GM18870 (cell line): ENCODE data around the gene RNF38.
"Not testable (repeated sequence)": the region's sequence is repeated elsewhere in the genome, so short reads cannot be mapped to it uniquely, and the experiment has no call there.

Experiments
- ATAC-seq: cut with Tn5 transposase; IDR thresholded peaks from one replicate; pipeline ENCODE4 v1.9.1; 2021; ENCODE audit warnings: moderate library complexity; ENCODE audit not compliant: unreplicated experiment

RNF38 gene

DNA sequence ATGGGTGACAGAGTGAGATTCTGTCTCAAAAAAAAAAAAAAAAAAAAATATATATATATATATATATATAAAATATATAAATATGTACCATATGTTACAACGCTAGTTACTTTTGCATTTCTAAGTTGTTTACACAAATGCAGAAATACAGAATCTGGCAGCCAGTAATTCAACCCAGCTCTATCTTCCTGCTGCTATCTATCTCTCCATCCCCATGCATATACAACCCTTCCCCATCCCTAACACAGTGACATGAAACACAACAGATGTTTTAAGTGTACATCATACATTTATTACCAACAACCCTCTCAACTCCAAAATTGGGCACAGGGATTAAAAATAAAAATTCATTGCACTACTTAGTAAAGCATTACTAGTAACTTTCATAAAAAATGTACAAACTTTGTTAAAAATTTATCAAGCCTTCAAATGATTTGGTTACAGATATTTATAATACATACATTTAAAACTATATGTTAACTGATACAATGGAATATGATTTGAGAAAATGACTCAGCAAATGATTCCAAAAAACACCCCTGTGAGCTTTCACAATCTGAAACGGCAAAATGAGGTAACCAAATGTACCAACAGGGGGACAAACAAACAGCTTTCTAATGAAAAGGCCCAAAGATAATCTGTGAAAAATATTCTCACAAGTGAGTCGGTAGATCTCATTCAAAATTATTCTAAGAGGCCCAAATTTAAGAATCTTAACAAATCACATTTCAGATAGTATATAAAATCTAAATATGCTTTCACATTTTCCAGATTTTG lies 63.8 kb downstream of the RNF38 start:
- ATAC-seq = no peak

DNA sequence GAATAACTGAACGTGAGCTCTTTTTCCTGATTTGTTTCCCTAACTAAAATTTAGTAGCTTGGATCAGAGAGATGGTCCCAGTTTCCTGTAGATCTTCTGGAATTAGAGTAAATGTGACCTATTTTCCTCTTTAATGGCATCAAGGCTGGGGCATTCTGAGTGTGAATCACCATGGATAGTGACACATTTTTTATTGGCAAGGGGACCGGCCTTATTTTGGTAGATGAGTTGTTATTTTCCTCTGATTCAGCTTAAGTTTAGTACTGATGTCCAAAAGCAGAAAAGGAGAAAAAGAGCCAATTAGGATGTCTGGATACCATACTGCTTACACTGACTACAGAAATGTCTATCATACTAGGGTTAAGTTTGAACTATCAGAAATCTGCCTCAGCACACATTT lies 68.1 kb downstream of the RNF38 start:
- no peak for ATAC-seq

DNA sequence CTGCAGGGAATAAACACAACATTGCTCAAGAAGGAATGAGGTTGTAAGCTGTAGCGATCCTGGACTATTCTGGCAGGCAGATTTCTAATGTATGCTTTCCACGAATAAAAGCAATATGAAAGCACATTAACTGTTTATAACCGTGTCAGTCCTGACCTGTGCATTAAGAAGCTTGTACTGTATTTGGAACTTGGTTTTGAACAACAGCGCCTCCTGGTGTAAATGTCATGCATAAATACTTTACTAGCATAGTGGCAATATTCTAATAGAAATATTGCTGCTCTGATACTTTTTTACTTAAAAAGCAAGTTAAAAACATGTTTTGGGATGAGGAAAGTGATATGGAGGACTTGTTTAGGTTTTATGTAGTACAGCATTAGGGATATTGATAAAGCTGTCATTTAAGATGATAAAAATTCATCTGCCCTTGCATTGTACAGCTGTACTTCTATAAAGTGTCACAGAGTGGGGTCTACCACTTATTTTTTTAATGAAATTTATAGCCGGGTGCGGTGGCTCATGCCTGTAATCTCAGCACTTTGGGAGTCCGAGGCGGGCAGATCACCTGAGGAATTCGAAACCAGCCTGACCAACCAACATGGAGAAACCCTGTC lies 71.2 kb downstream of the RNF38 start:
- ATAC-seq = no peak

GRCh38 chr9:36325081-36325828 lies 74.8 kb downstream of the RNF38 start:
- no peak for ATAC-seq

DNA sequence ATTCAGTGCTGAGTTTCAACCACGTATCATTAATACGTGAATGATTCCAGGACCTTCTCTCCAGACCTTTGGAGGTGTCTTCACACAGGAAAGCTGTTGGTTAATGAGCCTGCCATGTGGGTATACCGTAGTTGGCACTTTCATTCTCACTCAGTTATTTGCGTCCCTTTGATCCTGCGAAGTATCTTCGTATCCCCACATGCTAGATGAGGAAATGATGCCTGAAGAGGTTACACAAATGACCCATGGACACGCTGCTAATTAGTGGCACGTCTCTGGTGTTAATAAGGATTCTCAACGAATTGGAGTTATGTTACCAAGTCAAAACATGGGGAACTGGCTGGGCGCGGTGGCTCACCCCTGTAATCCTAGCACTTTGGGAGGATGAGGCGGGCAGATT lies 76.1 kb downstream of the RNF38 start:
- no peak for ATAC-seq

DNA sequence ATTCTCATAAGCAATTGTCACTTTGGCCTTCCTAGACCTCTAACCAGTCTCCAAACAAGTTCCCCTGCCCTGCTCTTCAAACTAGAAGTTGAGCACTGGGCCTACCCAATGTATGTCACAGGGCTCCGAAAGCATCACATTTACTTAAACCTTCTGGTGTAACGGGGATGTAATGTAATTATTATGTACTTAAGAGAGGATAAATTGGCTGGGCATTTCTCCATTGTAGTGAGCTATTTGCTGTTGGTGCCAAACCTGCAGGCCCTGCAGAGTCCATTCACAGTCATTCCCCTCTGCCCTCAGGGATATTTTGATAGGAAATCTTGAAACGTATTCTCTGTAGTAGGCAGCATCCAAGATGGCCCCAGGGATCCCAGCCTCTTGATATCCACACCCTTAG lies 77.6 kb downstream of the RNF38 start:
- no peak for ATAC-seq

- ATAC-seq = not testable (repeated sequence)
These were observed 78.2 kb downstream of the RNF38 start for GRCh38 chr9:36321903-36322302.

GRCh38 chr9:36320466-36320865 lies 79.6 kb downstream of the RNF38 start:
- no peak for ATAC-seq

- no peak for ATAC-seq
These were observed 80.3 kb downstream of the RNF38 start for GRCh38 chr9:36319806-36320205.

DNA sequence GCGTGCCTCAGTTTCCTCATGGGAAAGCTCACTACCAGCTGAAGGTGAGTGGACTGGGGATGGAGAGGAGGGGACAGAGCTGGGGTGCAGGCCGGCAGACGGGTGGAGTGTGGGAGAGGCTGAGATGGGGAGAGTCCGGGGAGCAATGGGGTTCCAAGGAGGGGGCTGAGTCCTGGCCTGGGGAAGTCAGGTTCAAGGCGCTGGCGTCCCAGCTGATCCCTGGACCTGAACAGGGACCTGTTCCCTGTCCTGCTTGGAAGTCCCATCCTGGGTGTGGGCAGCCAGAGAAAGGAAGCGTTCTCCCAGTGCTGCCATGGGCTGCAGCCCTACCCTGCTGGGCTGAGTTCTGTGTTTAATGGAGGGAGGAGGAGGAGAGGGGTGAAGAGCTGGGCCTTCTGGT lies 80.9 kb downstream of the RNF38 start:
- ATAC-seq = no peak

DNA sequence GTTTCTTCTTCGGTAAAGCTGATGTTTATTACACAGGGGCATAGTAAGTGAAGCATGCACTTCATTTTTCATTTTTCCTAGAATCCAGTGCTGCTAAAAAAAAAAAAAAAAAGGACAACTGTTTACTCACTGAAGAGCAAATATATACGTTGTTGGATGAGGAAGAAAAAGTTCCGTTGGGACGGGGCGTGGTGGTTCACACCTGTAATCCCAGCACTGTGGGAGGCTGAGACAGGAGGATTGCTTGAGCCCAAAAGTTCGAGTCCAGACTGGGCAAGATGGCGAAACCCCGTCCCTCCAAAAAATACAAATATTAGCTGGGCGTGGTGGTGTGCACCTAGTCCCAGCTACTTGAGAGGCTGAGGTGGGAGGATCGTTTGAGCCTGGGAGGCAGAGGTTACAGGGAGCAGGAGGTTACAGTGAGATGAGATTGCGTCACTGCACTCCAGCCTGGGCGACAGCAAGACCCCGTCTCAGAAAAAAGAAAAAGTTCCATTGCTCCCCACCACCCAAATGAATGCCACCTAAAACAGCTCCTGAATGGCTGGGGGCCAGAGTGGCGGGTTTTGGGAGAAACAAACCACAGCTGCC lies 81.8 kb downstream of the RNF38 start:
- ATAC-seq = no peak

GRCh38 chr9:36317766-36318165 lies 82.3 kb downstream of the RNF38 start:
- ATAC-seq = no peak

DNA sequence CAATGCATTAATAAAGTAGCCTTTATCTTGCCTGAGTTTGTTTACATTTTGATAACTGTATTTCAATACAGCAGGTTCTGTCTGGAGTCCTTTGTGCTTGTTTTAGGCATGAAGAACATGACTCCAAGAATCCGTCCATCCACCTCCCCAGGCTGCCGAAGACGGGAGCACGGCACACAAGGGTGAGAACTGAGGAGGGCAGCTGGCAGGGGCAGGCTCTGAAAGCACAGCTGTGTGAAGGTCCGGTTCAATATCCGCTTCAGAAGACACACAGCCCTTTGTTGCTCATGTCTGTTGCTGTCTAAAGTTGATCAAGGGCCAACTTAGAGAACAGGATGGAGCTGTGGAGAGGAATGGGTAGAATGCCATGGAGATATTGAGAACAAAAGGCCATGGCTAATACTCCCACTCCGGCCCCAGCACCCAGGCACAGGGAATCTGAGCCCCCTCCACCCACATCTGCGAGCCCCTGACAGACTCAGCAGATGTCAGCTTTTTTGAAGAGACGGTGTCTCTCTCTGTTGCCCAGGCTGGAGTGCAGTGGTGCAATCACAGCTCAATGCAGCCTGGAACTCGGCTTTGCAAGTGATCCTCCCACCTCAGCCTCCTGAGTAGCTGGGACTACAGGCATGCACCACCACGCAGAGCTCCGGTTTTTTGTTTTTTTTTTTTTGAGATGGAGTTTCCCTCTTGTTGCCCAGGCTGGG lies 83.3 kb downstream of the RNF38 start:
- ATAC-seq = no peak

DNA sequence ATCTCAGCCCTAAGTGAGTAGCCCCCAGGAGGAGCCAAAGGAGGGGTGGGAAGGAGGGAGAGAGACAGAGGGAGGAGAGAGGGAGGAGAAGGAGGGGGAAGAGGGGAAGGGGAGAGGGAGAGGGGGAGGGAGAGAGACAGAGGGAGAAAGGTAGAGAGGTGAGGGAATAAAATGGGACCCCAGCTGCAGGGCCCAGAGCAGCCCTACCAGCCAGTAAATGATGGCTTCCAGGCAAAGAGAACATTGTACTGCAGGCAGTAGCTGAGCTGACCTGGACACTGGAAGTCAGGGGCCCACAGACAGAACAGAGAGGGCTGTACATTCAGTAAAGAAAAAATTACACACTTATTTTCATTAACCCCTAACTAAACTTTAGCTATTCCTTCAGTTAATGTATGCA lies 84.0 kb downstream of the RNF38 start:
- ATAC-seq = no peak

GRCh38 chr9:36315283-36315682 lies 84.8 kb downstream of the RNF38 start:
- ATAC-seq = no peak

GRCh38 chr9:36314740-36315139 lies 85.3 kb downstream of the RNF38 start:
- ATAC-seq = no peak

- no peak for ATAC-seq
These were observed 93.4 kb downstream of the RNF38 start for GRCh38 chr9:36306471-36307306.

DNA sequence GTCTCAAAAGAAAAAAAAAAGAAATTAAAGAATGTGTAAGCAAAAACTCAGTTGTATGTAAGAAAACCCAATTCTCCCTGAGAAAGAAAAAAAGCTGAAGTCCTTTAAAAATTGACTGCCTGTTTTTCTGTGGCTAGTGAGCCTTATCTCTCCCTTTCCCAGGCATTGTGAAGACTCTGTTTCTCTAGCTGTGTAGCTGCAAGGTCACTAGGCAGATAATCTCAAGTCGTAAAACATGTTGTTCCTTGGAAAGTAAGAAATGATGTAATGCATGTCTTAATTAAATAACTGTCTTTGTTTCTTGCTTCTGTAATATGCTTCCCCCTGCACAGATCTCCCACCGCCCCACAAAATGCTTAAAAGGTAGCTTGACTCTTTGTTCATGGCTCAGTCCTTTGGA lies 95.7 kb downstream of the RNF38 start:
- not testable (repeated sequence) for ATAC-seq

DNA sequence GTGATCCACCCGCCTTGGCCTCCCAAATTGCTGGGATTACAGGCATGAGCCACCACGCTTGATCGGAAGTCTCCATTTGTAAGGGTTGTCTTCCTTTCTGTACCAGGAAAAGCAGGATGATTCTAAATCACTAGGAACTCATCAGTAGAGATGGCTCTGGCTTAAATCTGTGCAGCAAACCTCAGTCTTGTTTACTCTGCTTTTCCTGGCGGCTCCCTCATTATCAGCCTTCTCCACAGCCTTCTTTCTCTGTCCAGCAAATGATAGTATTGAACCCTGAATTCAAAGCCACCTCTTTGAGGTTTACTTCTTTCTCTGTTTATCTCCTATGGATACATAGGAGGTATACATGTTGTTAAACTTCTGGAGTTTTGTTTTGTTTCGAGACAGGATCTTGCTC lies 98.8 kb downstream of the RNF38 start:
- ATAC-seq = no peak

DNA sequence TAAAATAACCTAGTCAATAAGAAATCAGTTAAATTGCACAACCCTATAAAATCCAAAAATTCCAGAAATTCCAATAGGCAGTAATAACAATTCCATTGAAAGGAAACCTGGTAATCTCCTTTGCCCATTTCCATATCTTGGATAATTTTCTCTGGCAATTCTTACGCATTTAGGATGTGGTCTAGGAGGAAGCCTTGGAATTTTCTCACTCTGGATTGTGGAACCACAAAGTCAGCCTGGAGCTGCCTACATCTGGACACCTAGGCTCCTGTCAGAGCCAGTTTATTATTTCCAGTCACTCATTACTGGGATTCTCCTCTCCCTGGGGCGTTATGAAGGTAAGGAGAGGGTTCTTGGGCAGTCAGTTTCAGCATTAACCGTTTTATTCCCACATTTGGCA lies 101.5 kb downstream of the RNF38 start:
- no peak for ATAC-seq
